NCI-H2029 (cell line): Measurements from ENCODE around the gene SIRT6.
A peak's percentile ranks its signal among the peaks of the same experiment; 100 is the strongest.
"Not testable (repeated sequence)": the region's sequence is repeated elsewhere in the genome, so short reads cannot be mapped to it uniquely, and the experiment has no call there.

ENCODE experiments used
- DNase-seq: peaks from one replicate; lab custom pipeline; 2025; lab: John Stamatoyannopoulos, UW

Gene SIRT6

DNA sequence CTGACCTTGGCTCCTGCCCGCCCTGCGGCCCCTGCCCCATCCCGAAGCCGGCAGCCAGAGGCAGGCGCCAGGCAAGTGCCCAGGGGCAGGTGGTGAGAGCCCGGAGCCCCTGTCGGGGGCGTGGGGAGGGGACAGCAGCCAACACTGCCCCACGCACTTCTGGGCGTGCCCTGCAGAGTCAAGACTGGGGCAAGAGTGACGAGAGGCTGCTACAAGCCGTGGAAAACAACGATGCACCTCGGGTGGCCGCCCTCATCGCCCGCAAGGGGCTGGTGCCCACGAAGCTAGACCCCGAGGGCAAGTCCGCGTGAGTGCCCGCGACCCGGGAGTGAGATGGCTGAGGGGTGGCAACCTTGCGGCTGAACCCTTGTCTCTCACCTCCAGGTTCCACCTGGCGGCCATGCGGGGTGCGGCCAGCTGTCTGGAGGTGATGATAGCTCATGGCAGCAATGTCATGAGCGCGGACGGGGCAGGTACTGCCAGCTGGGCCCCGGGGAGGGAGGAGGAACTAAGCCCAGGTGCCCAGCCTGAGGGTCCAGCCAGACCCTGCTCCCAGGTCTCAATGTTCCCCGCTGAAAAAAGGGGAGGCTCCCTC is 17.4 kb upstream of the SIRT6 start:
- DNase-seq, result no peak

DNA sequence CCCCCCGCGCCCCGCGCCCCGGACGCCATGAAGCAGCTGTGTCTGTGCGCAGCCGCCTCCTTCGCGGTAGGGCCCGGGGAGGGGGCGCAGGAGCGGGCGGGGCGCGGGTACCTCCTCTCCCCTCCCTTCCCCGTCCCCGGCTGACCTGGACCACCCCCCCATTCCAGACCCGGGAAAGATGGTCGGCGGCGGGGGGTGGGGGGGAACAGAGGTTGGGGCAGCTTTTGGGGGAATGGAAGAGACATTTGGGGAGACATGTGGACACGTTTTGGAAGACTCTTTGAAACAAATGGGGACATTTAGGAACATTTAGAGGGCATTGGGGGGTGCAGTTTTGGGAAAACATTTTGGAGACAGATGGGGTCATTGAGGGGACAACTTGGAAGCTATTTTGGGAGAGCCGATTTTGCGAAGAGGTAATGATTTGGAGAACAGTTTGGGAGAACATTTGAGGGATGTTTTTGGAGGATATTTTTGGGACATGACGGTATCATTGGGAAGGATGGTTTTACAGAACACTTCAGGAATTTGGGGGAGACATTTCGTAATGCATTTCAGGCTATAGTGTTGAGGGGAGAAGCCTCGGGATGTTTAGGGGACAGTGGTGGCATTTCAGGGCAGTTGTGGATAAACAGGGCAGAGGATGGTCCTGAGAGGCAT is 16.2 kb upstream of the SIRT6 start:
- DNase-seq, result no peak

DNA sequence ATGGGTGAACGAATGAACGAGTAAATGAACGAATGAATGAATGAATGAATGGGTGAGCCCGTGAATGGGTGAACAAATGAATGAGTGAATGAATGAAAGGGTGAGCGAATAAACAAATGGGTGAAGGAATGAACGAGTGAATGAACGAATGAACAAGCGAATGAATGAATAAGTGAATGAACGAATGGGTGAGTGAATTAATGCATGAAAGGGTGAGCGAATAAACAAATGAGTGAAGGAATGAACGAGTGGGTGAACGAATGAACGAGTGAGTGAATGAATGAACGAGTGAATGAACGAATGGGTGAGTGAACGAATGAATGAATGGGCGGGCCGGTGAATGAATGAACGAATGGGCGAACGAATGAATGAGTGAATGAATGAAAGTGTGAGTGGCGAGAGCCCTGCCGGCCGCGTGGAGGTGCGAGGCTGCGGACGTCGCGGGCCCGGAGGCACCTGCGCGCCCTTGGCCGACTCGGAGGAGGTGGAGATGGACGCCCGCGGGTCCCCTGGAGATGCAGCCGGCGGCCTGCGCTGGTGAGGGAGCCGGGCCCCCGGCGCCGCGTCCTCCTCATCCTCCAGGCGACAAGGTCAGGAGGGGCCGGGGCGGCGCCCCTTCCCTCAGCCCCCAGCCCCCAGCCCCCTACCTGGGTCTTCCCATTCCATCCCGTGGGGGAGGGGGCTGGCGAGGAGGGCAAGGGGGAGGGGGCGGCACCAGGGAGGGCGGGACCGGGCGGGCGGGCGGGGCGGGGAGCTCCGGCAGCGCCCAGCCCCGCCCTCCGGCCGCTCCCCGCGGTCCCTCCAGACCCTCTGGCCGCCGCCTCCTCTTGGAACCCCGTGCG is 15.5 kb upstream of the SIRT6 start:
- DNase-seq, result no peak

DNA sequence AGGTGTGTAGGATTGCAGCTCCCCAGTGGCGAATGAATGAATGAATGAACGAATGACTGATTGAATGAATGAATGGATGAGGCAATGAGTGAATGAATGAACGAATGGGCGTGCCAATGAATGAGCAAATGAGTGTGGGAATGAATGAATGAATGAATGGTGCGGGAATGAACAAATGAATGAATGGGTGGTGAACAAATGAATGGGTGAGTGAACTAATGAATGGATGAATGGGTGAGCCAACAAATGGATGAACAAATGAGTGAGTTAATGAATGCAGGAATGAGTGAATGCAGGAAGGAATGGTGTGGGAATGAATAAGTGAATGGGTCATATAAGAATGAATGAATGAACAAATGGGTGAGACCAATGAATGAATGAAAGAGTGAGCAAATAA is 14.9 kb upstream of the SIRT6 start:
- no peak for DNase-seq

DNA sequence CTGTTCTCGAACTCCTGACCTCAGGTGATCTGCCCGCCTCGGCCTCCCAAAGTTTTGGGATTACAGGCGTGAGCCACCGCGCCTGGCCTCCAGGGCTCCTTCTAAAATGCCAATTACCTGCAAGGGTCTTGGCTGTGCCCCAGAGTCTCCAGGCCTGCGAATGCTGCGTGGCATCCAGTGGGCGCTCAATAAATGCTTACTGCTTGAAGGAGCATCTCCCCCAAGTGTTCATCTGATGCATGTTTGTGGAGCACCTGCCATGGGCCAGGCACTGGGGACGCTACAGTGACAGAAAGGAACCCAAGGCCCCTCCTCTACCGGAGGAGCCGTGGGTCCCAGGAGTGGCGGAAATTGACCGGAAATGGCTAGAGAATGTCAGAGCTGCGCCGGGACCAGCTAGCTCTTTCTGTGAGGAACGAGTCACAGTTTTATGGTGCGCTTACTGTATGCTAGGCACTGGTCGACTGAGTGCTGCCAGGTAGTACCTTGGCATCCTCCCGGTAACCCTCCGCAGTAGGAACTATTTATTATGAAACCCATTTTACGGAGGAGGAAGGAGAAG is 14.3 kb upstream of the SIRT6 start:
- DNase-seq, result no peak

DNA sequence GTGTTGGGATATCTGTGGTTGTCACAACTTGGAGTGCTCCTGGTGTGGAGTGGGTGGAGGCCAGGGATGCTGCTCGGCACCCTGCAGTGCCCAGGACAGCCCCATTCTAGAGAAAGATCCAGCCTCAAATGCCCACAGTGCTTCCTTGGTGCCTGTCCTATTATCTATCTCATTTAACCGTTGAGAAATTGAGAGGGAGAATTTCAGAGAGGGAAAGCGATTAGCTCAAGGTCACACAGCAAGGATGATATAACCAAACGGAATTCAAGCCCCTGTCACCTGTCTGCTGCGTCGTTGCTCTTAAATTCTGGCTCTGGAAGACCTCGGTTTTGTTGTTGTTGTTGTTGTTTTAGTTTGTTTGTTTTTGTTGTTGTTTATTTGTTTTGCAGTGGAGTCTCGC is 13.6 kb upstream of the SIRT6 start:
- no peak for DNase-seq

DNA sequence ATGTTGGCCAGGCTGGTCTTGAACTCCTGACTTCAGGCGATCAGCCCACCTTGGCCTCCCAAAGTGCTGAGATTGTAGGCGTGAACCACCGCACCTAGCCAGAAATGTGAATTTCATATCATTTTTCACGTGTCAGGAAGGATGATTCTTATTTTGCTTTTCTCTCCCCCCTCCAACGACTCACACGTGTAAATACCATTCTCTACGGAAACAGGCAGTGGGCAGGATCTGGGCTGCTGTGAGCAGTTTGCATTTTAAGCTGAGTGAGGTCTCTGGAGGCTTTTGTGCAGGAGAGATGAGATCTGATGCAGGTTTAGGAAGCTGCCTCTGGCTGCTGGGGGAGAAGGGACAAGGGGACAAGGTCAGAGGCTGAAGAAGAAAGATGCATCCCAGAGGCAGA is 12.0 kb upstream of the SIRT6 start:
- DNase-seq, result no peak

DNA sequence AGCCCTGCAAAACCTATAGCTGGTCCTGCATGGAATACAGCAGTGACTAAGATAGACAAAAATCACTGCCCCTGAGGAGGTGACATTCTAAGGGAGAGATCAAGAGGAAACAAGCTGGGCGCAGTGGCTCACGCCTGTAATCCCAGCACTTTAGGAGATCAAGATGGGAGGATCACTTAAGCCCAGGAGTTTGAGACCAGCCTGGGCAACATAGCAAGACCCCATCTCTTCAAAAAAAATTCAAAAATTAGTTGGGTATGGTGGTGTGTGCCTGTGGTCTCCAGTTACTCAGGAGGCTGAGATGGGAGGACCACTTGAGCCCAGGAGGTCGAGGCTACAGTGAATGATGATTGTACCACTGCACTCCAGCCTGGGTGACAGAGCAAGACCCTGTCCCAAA is 10.2 kb upstream of the SIRT6 start:
- not testable (repeated sequence) for DNase-seq

DNA sequence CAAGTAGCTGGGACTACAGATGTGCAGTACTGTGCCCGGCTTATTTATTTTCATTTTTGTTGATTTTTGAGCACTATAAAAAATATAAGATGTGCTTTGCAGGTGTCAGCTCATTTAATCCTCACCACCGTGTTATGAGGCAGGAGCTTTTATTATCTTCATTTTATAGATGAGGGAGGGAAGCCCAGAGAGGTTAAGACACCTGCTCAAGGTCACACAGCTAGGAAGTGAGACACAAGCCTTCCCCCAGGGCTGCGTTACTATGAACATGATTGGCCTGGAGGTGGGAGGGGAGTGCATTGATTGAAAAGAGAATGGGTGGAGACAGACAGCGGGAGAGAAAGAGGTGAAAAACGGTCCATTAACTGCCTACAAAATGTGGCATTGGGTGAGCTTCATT is 7.3 kb upstream of the SIRT6 start:
- no peak for DNase-seq

DNA sequence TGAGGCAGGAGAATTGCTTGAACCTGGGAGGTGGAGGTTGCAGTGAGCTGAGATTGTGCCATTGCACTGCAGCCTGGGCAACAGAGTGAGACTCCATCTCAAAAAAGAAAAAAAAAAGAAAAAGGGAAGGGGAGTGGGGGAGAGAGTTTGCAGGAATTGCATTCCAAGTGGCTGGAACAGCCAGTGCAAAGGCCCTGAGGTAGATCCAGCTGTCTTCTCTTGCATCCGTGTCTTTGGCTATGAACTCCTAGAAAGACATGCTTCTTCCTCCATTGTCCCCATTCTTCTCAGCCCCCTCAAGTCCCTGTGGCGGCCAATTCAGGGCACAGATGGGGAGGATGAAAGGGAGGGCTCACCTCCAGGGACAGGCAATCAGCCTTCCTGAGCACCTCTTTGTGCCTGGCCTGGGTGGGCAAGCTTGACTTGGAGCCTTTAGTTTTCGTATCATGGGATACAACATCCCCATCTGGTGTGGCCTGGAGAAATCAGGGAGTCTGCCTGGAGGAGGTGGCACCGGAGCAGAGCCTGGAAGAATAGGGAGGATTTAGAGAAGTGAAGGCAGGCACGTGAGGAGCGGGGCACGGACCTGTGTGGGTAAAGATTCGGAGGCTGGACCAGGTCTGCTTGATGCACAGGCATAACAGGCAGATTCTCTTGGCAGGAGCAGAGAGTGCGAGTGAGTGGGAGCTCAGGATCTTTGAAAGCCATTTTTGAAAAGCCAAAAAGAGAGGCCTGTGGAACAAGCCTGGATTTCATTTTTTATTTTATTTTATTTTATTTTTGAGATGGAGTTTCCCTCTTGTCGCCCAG is 5.2 kb upstream of the SIRT6 start:
- no peak for DNase-seq

DNA sequence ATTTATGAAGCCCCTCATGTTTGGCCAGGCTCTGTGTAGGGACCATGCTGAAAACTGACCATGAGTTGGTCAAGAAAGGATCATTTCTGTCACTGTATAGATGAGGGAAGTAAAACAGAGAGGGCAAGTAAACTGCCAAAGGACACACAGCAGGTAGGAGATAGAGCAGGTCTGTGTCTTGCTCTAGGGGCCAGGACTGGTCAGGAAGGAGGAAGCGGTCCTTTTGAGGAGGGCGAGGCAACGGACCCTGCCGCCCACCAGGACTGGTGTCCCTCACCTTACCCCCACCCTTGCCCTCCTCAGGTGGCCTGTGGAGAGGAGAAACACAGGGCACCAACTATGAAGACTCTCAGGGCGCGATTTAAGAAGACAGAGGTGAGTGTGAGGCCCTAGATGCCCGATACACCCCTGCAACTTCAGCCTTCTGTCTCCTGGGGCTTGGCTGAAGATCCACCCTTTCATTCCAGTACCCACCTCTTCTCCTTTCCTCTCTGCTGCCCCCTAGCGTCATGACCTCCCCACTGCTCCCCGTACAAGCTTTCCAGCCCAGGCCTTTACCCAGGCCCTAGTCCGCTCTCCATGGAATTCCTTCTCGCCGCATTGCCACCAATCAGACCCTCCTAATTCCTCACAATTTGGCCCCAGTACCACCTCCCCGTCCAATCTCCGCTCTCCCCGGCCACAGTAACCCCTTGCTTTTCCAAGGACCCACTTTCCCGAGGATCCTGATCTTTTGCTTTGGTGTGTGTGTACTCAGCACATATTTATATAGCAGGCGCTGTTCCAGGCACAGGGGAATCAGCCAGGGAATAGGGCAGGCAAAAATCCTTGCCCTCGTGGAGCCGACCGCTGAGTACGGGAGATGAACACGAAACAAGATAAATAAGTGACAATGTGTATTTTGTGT is 4.0 kb upstream of the SIRT6 start:
- DNase-seq, result peak; percentile 55

DNA sequence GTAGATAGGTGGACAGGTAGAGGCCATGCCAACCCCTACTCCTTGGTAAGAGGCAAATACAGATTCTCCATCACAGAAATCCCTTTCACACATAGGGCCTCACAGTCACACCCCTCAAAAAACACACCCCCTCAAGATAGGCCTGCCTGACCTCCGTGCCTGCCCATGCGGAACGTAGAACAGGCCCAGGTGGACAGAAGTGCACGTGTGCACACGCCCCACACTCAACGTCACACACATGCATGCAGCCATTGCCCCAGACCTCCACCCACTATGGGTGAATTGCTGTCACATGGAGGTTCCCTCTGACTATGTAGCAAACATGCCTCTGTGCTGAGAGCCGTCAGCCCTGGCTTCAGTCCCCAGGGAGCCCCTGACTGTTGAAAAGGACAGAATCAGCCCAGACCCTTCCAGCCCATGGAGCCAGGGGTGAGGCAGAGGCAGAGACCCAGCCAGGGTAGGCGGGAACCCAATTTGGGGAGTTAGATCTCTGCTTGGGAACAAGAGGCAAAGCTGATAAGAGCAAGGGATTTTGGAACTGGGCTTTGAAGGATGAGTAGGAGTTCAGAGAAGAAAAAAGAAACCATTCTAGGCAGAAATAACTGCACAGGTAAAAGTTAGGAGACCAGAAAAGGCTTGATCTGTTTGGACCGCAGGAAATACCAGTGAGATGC is 3.2 kb upstream of the SIRT6 start:
- no peak for DNase-seq

DNA sequence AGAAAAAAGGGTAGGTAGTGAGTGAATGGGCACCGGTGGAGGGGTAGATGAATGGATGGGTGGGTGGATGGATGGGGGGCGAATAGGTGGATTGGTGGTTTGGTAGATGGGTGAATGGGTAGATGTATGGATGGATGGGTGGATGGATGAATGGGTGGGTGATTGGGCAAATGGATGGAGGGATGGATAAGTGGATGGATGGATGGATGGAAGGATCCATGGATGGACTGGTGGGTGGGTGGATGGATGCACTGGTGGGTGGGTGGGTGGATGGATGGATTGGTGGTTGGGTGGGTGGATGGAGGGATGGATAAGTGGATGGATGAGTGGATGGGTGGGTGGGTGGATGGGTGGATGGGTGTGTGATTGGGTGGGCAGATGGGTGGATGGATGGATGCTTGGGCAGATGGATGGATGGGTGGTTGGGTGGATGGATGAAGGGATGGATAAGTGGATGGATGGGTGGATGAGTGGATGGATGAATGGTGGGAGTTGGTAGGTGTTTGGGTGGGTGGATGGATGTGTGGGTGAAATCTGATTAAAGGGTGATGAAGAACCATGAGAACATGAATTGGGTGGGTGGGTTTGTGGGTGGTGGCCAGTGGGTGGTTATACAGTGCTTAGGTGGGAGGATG is 2.5 kb upstream of the SIRT6 start:
- no peak for DNase-seq

DNA sequence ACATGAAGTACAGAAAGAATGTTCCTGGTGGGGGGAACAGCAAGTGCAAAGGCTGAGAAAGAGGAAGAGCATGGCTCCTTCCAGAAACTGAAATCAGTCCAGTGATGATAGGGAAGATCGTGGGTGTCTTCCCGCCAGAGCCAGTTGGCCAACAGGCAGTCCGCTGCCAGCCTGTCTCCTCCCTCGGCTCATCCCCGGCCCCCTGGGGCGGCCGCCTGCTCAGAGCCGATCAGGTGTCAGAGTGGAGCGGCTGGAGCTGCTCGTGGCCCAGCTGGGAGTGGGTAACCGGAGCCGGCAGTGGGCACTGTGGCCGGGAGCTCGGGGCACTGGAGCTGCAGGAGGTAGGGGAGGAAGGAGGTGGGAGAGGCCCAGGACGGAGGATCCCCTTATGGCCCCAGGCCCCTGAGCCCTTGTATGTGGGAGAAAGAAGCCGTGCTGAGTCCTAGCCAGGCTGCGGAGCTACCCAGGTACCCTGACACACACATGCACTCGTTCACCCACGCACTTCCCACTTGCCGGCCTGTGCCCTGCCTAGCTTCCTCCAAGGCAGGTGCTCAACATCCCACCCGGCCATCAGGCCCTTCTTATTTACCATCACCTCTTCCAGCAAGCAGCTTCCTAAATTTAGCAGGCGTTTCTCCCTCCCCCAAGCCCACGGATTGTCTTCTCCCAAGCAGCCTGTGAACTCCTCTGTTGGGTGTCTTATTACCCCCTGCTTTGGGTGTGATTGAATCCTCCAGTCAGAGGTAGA is 1.8 kb upstream of the SIRT6 start:
- peak; percentile 30 for DNase-seq

DNA sequence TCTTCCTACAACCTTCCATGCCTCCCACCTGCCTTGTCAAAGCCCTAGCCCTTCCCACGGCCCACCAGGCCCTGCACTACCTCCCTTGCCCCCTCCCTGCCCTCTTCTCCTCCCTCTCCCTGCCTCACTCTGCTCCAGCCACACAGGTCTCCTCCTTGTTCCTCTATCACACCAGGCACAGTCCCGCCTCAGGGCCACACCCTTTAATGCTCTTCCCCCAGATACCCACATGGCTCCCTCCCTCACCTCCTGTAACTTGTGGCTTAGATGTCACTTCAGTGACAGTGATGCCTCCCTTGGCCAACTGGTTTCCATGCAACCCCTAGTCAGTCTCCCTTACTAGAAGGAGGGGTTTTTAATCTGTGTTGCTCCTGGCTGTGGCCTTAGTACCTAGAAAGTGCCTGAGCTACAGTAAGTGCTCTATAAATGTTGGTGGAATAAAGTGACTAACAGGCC is 1.3 kb downstream of the SIRT6 start:
- DNase-seq, result no peak

DNA sequence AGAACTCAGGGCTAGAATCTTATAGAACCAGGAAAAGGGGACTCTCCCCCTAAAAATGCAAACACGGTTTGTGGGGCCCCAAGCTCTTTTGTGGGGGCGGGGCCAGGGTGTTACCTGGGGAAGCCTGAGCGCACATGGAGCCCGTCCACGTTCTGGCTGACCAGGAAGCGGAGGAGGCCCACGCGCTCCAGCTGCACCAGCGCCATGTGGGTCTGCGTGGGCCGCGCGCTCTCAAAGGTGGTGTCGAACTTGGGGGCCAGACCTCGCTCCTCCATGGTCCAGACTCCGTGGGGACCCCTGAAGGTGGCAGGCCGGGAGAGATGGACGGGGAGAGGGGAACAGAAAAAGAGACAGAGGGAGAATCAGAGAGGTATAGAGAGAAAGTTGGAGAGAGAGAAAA is 3.4 kb downstream of the SIRT6 start:
- DNase-seq, result no peak

DNA sequence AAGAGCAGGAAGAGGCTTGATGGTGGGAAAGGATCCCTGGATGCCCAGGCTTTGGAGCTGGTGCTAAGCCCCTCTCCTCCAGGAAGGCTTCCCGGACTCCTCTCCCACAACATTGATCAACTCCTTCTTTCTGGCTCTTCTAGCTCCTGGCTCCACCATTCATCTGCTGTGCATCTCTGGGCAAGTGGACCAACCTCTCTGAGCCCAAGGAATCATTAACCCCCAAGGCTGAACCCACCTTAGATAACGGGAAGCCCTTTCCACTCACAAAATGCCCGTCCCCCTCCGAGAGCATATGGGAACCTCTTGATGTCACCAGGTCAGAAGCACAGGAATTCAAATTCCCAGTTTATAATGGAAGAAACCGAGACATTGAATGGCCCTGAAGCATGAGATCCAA is 5.2 kb downstream of the SIRT6 start:
- no peak for DNase-seq

DNA sequence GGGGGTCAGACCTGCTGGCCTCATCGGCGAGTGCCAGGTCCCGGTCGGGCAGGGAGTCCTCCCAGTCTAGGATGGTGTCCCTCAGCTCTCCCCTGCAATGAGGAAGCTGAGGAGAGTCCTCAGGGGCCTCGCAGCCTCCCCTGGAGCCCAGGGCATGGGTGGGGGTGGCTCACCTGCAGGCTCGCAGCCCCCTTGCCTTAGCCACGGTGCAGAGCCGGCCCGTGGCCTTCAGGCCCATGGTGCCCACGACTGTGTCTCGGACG is 6.8 kb downstream of the SIRT6 start:
- DNase-seq, result no peak

DNA sequence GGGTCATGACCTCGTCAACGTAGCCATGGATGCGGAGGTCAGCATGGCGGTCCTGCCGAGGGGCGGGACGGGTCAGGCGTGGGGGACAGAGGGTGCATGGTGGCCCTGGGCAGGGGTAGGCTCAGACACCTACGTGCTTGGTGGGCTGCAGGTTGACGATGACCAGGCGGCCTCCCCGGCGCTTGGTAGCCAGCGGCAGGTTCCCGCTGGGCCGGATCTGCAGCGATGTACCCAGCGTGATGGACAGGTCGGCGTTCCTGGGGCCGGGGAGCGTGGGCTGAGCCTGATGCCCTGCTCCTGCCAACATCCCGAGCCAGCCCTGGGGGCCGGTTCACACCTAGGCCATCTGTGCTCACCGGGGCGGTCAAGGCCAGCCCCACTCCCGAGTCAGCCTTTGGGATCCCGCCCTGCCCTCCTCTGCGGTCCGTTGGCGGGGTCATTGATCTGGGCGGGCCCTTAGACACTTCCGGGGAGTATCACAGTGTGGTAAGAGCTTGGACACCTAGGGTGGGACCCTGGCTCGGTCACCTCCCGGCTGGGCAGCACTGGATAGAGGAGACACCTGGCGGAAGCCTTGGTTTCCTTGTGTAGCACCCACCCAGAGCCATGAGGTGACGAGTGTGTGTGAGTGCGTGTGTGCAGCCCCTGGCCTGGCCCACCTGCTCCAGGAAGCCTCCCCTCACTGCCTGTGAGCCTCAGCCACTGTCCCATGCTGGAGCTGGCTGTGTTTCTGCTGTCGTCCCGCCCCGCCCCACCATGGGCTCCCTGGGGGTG is 7.3 kb downstream of the SIRT6 start:
- DNase-seq, result no peak
